Hematopoietic multipotent progenitor cell treated with erythropoietin and hydrocortisone succinate and interleukin-3 and kit ligand, for 6 days (in vitro differentiated cells): ENCODE results near the gene ZNF302.
A peak's percentile ranks its signal among the peaks of the same experiment; 100 is the strongest.

Experiments
- DNase-seq: peaks from one replicate; pipeline ENCODE4 v3.0.0-alpha.2; 2015

The ZNF302 gene

GRCh38 chr19:34733746-34734536 is 56.5 kb downstream of the ZNF302 start, which contains the start of gene ZNF181:
Gene ZNF181 (plus strand): TSS chr19:34734243. CDS start chr19:34735038, 795 bp downstream.
- DNase-seq = peak; percentile 97

DNA sequence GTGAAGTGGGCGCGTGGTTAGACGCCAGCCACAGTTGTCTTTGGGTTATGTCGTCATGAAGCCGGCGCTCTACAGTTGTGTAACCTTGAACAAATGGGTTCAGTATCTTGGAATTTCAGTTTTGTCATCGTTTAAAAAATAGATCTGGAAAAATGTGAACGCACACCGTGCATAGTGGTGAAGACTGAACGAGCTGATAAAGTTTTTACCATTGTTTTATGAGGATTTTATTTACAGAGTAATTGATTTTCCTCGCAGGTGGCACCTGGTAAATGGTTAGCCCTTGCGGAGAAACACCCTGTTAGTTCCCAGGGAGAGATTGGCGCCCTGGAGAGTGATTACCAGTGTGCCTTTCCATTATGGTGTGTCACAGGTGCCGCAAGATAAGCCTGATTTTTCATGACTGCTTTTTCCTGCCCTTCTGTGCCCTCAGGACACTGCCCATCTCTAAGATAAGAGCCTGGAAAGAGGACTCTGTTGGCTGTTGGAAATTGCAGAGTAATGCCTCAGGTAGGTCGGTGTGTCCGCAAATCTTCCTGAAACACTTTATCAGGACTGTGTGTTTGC is 57.1 kb downstream of the ZNF302 start:
- DNase-seq = peak; percentile 91
